Stimulated activated CD4-positive, alpha-beta T cell treated with anti-CD3 and anti-CD28 coated beads, Interleukin-1b, Interleukin-23, amount 100 ng/mL, for 4 hours (primary cell): ENCODE results near the gene ANAPC5.
A peak's percentile ranks its signal among the peaks of the same experiment; 100 is the strongest.
"Not testable (repeated sequence)": the region's sequence is repeated elsewhere in the genome, so short reads cannot be mapped to it uniquely, and the experiment has no call there.

Source experiments
- DNase-seq, 2 donors: peaks; one replicate each; pipeline ENCODE4 v3.0.0-alpha.2; 2020; ENCODE audit warnings: low read depth in 2 of 2

The ANAPC5 gene

DNA sequence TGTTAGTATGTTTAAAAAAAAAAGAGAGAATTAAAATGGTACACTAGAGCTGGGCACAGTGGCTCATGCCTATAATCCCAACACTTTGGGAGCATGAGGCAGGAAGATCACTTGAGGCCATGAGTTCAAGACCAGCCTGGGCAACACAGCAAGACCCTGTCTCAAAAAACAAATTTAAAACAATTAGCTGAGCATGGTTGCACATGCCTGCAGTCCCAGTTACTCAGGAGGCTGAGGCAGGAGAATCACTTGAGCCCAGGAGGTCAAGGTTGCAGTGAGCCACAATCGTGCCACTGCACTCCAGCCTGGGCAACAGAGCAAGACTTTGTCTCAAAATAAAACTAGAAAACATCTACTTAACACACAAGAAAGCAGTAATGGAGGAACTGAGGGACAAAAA, 42.0 kb downstream of the ANAPC5 start:
- DNase-seq = not testable (repeated sequence)

DNA sequence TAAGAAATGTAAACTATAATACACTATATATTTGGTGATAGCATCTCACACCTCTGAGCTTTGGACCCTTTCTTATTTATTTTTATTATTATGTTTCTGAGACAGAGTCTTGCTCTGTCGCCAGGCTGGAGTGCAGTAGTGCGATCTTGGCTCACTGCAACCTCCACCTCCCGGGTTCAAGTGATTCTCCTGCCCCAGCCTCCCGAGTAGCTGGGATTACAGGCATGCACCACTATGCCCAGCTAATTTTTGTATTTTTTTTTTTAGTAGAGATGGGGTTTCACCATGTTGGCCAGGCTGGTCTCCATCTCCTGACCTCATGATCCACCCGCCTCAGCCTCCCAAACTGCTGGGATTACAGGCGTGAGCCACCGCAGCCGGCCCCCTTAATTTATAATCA, 44.8 kb downstream of the ANAPC5 start:
- not testable (repeated sequence) for DNase-seq

DNA sequence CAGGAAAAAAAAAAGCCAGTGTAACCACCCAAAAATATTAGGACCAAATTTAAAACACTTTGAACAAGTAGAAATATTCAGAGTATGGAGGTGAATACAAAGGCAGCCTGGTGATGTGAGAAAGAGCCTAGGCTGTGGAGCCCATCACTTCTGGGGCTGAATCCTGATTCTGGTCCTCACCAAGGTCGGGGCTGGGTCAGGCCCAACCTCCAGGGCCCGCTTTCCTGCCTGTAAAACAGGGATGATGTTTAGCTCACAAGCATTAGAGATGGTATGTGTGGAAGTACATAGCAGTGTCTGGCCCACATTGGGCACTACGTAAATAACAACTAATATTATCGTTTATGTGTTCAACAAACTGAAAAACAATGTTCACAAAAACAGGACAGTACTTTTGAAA, 47.9 kb downstream of the ANAPC5 start:
- DNase-seq = no peak

DNA sequence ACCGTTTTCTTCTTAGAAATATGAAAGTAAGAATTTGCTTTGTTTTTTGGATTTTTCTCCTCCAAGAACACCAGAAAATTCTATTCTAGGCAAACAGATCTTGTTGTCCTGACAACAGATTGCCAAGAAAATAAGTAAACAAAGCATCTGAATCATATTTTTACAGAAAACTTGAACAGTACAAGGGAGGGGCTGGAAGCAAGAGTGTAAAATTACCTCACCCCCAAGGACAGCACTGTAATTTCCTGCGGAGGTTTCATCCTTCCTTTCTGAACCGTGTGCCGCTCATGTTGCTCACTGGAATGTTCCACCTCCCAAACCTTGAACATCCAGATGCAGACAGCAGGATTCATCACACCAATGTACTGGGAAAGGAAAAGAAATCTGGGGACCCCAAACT, 50.3 kb downstream of the ANAPC5 start:
- DNase-seq = no peak

DNA sequence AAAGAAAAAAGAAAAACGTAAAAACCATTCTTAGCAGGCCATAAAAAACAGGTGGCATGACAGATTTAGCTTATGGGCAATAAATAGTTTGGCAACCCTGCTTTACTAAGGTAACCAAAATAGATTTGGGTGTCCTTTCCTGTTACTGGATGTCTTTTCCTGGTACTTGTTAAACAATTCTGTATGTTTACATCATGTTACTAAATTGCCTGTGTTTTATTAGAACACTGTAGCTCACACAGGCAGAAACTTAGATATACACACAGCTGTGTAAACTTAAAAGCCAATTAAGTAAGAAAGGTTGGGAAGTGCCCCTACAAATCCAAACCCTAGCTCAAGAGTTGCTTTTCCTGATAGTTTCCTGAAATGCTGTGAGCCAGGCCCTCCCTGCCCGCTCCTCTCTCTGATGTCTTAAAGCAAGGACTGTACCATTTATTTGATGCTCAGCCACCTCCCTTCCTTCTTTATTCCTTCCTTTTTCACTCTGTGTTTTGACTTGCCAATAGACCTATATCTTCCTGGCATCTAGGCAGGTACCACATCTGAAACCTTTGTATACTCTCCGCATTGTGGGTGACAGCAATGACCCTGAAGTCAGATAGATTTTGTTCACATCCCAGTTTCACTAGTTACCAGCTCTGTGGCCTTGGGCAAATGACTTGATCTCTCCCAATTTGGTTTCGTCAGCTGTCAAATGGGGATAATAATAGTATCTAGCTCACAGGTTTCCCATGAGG, 52.0 kb downstream of the ANAPC5 start:
- no peak for DNase-seq

DNA sequence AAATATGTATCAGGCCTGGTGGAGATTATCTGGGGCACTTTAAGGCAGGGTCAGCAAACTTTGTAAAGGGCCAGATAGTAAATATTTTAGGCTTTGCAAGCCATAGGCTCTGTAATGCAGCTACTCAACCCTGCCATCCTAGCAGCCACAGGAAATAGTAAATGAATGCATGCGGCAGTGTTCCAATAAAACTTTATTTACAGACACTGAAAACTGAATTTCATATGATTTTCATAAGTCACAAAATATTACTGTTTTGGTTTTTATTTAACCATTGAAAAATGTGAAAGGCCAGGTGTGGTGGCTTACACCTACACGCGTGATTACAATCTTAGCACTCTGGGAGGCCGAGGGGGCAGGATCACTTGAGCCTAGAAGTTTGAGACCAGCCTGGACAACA, 52.5 kb downstream of the ANAPC5 start:
- DNase-seq = no peak

DNA sequence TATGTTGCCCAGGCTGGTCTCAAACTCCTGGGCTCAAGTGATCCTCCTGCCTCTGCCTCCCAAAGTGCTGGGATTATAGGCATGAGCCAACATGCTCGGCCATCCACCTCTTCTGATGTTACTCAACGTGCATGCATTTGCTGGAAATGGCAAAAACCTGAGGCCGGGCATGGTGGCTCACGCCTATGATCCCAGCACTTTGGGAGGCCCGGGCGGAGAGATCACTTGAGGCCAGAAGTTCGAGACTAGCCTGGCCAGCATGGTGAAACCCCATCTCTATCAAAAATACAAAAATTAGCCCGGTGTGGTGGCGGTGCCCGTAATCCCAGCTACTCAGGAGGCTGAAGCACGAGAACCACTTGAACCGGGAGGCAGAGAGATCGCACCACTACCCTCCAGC, 53.8 kb downstream of the ANAPC5 start:
- DNase-seq = not testable (repeated sequence)

DNA sequence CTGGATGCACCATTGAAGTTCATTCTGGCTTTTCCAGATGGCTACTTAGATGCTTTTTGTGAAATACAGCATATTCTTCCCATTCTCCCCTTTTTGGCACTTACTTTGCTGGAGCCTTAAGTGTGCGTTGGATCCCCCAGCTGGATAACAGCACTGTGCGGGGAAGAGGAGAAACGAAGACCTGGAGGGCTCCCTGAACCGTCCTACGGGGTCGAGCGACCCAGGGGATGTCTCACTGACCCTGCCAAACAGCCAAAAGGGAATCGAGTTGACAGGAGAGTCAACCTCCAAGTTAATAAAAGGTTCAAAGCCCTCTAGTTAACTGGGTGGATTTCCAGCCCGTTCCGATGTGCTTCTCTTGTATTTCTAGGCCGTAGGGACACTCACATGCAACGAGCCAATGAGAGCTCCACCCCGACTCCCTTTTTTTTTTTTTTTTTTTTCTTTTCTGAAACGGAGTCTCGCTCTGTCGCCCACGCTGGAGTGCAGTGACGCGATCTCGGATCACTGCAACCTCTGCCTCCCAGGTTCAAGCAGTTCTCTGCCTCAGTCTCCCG, 54.7 kb downstream of the ANAPC5 start:
- peak; percentile 41 to 53 for DNase-seq

DNA sequence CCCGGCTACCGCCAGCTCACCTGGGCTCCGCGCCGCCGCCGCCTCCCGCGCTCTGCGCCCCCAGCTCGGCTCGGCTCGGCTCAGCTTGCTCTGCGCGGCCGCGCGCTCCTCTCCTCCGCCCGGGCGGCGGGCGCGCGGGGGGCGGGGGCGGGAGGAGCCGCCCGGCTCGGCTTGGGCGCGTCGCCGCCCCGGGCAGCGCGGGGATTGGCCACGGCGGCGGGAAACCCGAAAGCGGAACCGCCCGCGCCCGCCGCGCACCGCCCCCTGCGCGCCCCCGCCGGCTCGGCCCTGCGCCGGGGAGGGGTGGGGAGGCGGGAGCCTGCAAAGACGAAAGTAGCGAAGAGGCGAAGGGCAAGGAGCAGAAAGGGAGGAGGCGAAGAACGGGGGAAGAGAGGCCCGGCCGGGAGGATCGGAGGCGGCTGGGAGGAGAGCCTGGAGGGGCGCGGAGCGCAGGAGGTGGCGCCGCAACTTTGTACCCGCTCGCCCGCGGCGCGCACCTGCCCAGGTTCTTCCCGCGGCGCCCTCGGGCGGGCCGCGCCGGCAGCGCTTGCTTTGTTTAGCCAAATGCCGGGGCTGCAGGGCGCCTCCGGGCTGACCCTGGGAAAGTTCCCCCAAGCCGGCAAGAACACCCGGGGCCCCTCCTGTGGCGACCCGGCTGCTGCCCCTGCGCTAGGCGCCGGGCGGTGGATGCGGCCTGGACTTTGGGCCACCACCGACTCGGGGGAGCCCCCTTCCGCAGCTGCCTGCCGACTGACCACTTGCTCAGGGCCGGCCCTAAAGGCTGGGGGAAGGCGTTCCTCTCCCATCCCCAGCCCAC, 55.4 kb downstream of the ANAPC5 start, which contains the start of gene CAMKK2:
CAMKK2 (minus strand) TSS at position 92 of the 817 bp plus-strand sequence. CDS start 22,183 bp downstream, outside the sequence.
- peak; percentile 84 to 87 for DNase-seq

DNA sequence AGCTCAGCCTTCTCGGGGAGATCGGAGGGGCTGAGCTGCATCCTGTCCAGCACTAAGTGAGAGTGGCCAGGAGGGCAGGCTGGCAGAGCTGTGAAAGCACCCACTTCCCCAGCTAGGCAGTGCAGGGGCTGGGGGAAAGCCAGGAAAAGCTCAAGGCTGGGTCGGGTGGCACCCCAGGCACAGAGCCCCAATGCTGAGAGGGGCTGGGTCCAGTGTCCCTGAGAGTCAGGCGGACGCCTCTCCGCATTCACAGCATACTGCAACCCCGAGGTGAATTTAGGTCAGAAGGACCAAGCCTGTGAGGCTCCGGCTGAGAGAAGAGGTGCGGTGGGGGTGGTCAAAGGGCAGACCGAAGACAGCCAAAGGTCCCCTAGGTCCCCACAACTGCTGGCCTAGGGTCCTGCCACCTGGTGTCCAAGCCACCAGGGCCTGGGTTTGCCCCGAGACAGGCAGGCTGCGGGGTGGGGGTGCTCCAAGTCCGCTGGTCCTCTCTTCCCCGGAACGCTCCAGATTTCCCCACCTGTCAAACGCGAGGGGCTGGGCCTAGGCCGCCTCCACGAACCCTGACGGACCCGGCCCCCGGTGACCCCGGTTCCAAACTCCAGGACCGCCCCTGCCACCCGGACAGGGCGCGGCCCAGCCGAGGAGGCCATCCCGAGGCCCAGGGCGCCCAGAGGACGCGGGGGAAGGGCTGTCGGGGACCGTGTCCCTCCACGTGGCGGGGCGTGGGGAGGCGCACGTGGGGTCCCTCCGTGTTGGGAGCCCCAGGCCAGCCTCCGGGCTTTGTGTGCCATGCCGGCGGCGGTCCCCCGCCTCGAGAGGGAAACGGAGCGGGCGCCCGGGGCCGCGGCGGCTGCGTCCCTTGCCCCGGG, 56.2 kb downstream of the ANAPC5 start:
- DNase-seq = no peak

DNA sequence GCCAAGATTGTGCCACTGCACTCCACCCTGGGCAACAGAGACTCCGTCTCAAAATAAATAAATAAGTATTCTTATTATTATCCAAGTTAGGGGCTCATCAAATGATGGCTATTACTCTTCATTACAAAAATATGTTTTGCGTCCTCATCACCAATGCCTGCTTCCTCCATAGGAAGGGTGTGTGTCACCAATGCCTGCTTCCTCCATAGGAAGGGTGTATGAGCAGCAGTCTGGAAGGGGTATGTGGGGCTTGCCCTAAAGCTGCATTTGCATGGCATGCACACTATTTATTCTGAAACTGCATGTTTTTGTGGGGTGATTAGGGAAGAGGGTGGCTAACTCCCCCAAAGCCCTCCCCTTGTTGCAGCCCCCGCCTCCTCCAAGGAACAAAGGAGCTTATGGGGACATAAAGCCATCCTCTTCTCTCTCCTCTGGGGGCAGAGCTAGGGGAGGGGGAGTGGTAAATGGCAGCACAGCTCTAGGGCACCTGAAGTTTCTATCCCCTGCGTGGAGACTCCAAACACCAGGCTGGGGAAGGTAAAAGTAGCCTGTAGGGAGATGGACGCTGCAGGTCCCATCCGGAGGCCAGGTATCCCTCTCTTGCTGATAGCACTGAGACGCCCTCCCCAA, 57.0 kb downstream of the ANAPC5 start:
- DNase-seq = no peak

DNA sequence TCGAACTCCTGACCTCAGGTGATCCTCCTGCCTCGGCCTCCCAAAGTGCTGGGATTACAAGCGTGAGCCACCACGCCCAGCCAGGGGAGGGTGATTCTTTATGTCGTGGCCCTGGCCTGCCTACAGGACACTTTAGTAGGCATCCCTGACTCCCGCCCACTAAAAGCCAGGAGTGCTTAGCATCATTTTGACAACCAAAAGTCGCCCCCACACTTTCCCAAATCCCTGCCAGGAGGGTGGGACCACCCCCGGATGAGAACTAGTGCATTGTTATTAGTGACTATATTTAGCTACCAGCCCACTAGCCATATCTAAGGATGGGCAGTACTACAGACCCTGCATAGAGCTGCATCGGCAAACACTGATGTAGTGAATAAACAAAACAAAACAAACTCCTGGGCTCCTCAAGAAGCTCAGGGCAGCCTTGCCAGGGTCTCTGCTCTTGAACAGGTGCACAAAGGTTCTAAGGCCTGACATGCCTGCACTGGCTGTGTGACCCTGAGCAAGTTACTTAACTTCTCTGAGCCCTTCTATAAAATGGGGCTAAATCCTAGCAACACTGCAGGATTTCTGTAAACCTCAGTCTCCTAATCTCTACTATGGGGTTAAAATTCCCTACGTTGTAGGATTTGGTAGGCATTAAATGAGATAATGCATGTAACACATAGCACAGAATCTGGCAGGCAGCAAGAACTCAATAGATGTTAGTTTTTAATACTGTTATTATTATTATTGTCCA, 57.9 kb downstream of the ANAPC5 start:
- DNase-seq = no peak

DNA sequence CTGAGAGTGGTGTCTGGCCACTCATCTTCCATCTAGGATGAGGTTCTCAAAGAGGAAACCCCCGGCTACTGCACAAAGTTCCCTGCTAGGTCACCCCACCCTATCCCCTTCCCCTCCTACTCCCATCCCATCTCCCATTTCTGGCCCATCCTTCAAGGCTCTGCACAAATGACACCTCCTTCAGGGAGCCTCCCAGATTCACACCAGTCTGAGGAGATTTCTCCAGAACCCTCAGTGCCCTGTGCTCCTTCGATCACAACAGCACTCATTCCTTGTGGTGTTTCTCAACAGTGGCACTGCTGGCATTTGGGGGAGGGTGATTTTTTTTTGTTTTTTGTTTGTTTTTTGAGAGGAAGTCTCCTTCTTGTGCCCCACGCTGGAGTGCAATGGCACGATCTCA, 58.6 kb downstream of the ANAPC5 start:
- DNase-seq = no peak

DNA sequence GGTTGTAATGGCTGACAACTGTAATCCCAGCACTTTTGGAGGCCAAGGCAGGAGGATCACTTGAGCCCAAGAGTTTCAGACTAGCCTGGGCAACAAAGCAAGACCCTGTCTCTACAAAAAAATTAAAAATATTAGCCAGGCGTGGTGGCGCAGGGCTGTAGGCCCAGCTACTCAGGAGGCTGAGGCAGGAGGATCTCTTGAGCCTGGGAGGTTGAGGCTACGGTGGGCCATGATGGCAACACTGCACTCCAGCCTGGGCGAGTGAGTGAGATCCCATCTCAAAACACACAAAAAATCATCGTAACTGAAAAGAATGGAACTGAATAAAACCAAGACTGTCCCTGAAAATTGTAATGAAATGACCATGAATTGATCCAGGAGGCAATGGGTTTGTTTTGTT, 61.8 kb downstream of the ANAPC5 start:
- DNase-seq = no peak

DNA sequence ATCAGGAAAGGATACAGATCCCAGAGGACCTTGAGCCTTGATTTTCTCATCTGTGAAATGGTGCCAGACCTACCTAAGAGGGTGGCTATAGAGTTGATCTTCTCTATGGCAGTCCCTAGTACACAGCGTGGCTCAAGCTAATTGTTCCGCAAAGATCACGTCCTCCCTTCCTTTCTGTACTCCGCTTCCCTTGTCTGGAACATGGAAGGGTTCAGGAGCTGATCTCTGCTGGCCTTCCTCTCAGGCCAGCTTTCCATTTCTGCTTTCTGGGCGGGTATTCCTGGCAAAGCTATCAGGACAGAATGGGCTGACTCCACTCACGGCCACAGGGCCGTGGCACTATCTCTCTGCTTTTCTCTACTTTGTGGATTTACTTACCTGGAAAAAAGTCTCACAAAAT, 62.2 kb downstream of the ANAPC5 start:
- DNase-seq = no peak

DNA sequence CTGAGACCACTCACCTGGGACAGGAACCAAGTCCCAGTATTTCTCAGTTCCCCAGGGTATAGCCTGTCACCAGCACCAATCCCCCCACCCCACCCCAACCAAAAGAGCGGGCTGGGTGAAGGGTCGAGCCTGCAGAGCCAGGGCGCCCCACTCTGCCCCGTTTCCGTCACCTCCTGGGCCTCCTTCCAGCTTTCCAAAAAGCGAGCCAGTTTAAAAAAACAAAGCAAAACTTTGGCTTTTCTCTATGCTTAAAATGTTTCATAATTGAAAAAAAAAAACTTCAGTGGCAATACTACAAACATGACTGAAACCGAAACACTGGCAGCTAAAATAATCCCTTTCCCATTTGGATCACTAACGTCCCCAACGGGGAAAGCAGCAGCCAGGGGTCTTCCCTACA, 63.2 kb downstream of the ANAPC5 start:
- no peak for DNase-seq

DNA sequence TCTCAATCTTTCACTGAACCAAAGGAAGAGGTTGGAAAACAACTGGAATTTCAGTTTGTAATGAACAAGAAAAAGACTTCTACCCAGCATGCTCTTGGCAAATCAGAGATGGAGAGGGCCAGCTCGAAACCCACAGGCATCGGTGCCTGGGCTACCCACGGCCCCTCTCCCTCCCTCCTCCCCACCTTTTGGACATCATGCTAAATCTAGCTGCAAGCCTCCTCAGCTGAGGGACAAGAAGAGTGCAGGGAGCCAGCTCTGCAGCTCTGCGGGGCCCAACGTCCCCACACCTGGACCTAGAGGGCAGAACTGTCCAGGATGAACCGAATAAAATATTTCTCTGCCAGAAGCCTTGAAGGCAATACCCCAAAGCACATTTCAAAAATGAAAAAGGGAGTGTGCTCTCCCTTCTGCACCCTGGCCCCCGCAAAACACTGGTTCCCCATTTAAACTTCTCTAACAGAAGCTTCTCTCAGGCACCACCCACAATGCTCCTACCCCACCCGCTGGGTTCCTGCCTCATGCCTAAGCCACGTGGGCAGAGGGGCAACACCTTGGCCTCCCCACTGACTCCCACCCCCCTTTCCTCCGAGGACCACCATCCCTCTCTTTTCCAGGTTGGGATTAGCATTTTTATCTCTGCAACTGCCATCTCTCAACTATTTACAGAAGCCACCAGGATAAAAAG, 63.9 kb downstream of the ANAPC5 start:
- no peak for DNase-seq

DNA sequence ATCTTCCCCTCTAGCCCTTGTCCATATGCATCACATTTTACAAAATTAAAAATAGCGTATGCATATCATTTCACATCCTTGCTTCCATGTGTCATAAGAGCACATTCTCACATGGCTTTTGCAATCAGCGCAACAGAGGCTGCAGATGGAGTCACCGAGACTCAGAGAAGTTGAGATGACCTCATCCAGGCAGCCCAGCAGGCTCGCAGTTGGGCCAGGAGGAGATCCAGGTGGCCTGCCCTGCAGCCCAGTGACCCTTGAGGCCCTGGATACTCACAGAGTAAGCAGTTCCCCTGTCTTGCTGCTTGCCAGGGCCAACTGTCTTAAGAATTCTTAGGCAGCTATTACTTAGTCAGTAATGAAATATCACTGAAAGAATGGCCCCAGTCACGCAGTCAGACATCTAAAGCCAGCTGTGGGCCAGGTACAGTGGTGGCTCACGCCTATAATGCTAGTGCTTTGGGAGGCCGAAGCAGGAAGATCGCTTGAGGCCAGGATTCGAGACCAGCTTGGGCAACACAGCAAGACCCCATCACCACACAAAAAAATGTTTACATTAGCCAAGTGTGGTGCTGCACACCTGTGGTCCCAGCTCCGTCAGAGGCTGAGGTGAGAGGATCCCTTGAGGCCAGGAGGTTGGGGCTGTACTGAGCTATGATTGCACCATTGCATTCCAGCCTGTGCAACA, 64.8 kb downstream of the ANAPC5 start:
- DNase-seq = no peak

DNA sequence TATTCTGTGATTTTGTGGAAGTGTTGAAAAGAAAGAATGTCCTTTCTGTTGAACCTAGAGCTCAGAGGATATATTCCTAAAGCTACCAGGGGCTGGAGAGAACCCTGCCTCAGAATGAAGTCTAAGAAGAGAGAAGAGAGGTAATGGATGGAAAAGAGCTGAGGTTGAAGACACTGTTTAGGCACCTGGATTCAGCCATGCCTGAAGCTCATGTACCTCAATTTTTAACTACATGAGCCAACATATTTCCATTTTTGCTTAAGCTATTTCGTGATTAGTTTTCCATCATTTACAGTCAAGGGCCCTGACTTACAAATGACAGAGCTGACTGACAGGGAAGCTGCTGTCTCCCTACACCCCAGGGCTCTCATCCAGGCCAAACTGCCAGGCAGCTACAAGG, 66.4 kb downstream of the ANAPC5 start:
- no peak for DNase-seq
